ENCODE data around the gene FOCAD. TPM values are rescaled to one million over a fixed set of nuclear protein-coding genes. Genes with fewer than 3 reads are reported as not detected.

The FOCAD gene
- total and polyA plus RNA-seq, 10 of the 15 experiments (the other 5 are each of a cell fraction or from before 2014, with no cell fraction given), result 13.7 to 93.0 (median 41.8) TPM

DNA sequence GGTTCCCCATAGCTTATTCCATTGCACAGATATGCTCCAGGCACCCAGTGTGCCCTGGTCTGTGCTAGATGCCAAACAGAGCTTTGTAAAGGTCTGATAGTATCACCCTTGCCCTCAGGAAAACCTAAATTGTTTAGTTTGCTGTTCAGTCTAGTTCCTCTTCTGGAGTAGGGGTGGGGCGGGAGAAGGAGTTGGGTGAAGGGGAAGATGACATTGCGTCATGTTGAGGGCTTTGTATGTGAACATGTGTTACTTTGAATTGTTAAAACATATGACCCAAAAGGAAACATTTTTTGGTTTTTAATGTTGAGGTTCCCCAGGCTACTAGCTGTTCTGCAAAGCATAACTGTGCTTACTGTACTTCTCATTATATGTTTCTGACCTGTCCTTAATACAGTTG, 306.8 kb downstream of the FOCAD start:
- no peak overlapping the region for H3K4me3 ChIP-seq
- H3K27me3 ChIP-seq (replicated peaks in 1 of 2; ENCODE audit: control insufficient read depth in 2 of 2, insufficient read depth in 2 of 2, low read length in 1 of 2), result no peaks in the 10 kb centered on the region
- in situ Hi-C loops (cut with MboI) (no loop called here), intact Hi-C loops (cut with micrococcal nuclease; ENCODE audit: unreplicated experiment) (no loop called here)
- ChIA-PET SMC1A (ENCODE audit: uncharacterized antibody, unreplicated experiment) (interaction anchor here (4.5 kb wide), 1 partner anchor 11 kb away, joined by 17 read pairs; no protein-coding TSS in a partner anchor), CTCF (interaction anchor here (0.7 kb wide), 1 partner anchor 119 kb away, joined by 3 read pairs; no protein-coding TSS in a partner anchor), POLR2A (no interaction called here), RAD21 (ENCODE audit: unreplicated experiment) (interaction anchor here (0.6 kb wide), 1 partner anchor 124 kb away, joined by 3 read pairs; no protein-coding TSS in a partner anchor)
- no peaks in the 10 kb centered on the region; the same call in 2 of the 3 replicates for H3K9me3 ChIP-seq (replicated peaks; ENCODE audit: control insufficient read depth, insufficient read depth, low read length)
- H3K79me2 ChIP-seq (ENCODE audit: control insufficient read depth, insufficient read depth, low read length), result no peaks in the 10 kb centered on the region
- 88% methylated on average over 2 of the region's 2 CpGs for WGBS (ENCODE audit: insufficient coverage, insufficient replicate concordance, low lambda C conversion rate, missing lambda C conversion rate)
- H3K27ac ChIP-seq (ENCODE audit: control insufficient read depth, insufficient read depth), result no peak overlapping the region
- no peak overlapping the region for H2AFZ ChIP-seq (ENCODE audit: control insufficient read depth, low read depth, low read length)
- FAIRE-seq, result no peak
- TF ChIP-seq PRDM15 (CRISPR knock-in tag; IDR thresholded peaks at IDR 0.05) (no peak), MTA3 (IDR thresholded peaks at IDR 0.05; ENCODE audit: borderline replicate concordance, low read length) (no peak), CEBPB (IDR thresholded peaks at IDR 0.05; ENCODE audit: borderline replicate concordance in 1 of 2, low read depth in 2 of 2, low read length in 2 of 2) (no peak), MYC (IDR thresholded peaks at IDR 0.05; ENCODE audit: insufficient read depth, insufficient read length, insufficient replicate concordance, low read length, severe bottlenecking) (no peak), SMARCA5 (IDR thresholded peaks at IDR 0.05) (no peak)
- TF ChIP-seq, protein P1, sequence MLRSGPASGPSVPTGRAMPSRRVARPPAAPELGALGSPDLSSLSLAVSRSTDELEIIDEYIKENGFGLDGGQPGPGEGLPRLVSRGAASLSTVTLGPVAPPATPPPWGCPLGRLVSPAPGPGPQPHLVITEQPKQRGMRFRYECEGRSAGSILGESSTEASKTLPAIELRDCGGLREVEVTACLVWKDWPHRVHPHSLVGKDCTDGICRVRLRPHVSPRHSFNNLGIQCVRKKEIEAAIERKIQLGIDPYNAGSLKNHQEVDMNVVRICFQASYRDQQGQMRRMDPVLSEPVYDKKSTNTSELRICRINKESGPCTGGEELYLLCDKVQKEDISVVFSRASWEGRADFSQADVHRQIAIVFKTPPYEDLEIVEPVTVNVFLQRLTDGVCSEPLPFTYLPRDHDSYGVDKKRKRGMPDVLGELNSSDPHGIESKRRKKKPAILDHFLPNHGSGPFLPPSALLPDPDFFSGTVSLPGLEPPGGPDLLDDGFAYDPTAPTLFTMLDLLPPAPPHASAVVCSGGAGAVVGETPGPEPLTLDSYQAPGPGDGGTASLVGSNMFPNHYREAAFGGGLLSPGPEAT (IDR thresholded peaks at IDR 0.05; ENCODE audit: low read depth), result no peak
- no peak overlapping the region for H3K9ac ChIP-seq (ENCODE audit: control insufficient read depth, insufficient read depth, low read length)
- H3K4me2 ChIP-seq (ENCODE audit: control insufficient read depth, insufficient read depth), result no peak overlapping the region
- H3K36me3 ChIP-seq (ENCODE audit: control insufficient read depth in 2 of 2, insufficient read depth in 2 of 2, low read length in 1 of 2), result peaks cover 11 to 19% of the 10 kb centered on the region in 2 experiments; a peak in 3 of 4 replicates
- H3K4me1 ChIP-seq (ENCODE audit: control insufficient read depth, insufficient read depth, low read length), result no peaks in the 10 kb centered on the region; the same call in 1 of the 2 replicates
- no peak for DNase-seq (ENCODE audit: low read depth, low spot score)
- no TSS peak for BruUV-seq (replicated peaks)
- H4K20me1 ChIP-seq (ENCODE audit: control insufficient read depth, insufficient read depth), result no peaks in the 10 kb centered on the region
- ATAC-seq, result no peak
